B cell (primary cell): Measurements from ENCODE around the gene TECPR2.

Experiments used
- EZH2 ChIP-seq: IDR thresholded peaks from 2 replicates; pipeline ENCODE4 v1.6.1; 2012; ENCODE audit warnings: borderline replicate concordance, low read depth, mild to moderate bottlenecking, moderate library complexity, low read length; ENCODE audit not compliant: insufficient read depth, poor library complexity, severe bottlenecking
- TF ChIP-seq, protein P1 (sequence below): fragments of 200-600 bp; IDR thresholded peaks from one replicate; pipeline ENCODE4 v1.8.0; 2022; ENCODE audit warnings: antibody characterized with exemption, mild to moderate bottlenecking

DNA sequence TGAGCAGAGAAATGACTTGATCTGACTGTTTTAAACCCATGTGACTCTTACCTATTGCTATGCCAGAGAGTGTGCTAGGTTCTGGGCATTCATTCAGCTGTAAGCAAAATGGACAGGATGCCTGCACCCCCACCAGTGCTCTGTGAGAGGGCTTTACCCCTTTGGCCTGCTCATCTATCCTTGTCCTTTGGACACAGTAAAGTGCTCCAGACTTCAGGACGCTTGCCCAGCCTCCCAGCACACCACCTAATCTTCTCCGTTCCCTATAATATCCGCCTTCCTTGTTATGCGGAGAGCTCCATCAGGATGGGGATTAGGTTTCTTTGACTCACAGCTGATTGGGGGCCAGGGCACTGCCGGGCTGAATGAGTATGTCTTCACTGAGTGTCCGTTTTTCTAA is 47.6 kb upstream of the TECPR2 start:
- TF ChIP-seq, protein P1, sequence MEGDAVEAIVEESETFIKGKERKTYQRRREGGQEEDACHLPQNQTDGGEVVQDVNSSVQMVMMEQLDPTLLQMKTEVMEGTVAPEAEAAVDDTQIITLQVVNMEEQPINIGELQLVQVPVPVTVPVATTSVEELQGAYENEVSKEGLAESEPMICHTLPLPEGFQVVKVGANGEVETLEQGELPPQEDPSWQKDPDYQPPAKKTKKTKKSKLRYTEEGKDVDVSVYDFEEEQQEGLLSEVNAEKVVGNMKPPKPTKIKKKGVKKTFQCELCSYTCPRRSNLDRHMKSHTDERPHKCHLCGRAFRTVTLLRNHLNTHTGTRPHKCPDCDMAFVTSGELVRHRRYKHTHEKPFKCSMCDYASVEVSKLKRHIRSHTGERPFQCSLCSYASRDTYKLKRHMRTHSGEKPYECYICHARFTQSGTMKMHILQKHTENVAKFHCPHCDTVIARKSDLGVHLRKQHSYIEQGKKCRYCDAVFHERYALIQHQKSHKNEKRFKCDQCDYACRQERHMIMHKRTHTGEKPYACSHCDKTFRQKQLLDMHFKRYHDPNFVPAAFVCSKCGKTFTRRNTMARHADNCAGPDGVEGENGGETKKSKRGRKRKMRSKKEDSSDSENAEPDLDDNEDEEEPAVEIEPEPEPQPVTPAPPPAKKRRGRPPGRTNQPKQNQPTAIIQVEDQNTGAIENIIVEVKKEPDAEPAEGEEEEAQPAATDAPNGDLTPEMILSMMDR = no peak
- TF ChIP-seq EZH2 = no peak
